ENCODE measurements around the gene PIEZO1. TPM values are rescaled to one million over a fixed set of nuclear protein-coding genes. Genes with fewer than 3 reads are reported as not detected.

Gene PIEZO1
- total and polyA plus RNA-seq, 2 donors (not counting 3 experiments of a cell fraction or from before 2014, with no cell fraction given) = 298 to 322 TPM

DNA sequence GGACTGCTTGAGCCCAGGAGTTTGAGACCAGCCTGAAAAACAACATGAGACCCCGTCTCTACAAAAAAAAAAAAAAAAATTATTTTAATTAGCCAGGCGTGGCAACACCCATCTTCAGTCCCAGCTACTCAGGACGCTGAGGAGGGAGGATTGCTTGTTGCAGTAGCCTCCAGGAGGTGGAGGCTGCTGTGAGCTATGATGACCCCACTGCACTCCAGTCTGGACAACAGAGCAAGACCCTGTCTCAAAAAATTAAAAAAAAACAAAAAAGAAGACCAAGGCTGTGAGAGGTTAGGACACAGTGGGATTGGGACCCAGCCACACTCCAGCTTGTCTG is 97.4 kb downstream of the PIEZO1 start:
- no TSS peak for BruUV-seq (replicated peaks)
- no peak overlapping the region for H3K4me3 ChIP-seq (replicated peaks in 1 of 3; ENCODE audit: insufficient read depth in 1 of 3, low read depth in 1 of 3, low read length in 3 of 3)
- no peaks in the 10 kb centered on the region for H3K9me1 ChIP-seq (replicated peaks; ENCODE audit: control insufficient read depth, extremely low read depth, insufficient read depth, low read length)
- H3K36me3 ChIP-seq (ENCODE audit: control insufficient read depth in 2 of 2, extremely low read depth in 1 of 2, insufficient read depth in 2 of 2, low read length in 2 of 2) = no peaks in the 10 kb centered on the region
- H4K20me1 ChIP-seq (replicated peaks; ENCODE audit: control insufficient read depth, extremely low read depth, insufficient read depth, low read length) = no peaks in the 10 kb centered on the region
- ChIA-PET CTCF (interaction anchor here (0.7 to 1.3 kb wide), 5 partner anchors 13 to 170 kb away, joined by 3 to 4 read pairs (median 3); partner anchors contain the start of gene TRAPPC2L), POLR2A (no interaction called here)
- FAIRE-seq (no peak), DNase-seq (ENCODE audit: low read depth, low spot score) (no peak)
- dilution Hi-C loops (cut with MboI; ENCODE audit: extremely low pct_ligation_motif_present, low sequenced_read_pairs) = no loop called here
- H3K9ac ChIP-seq (replicated peaks; ENCODE audit: extremely low read depth, insufficient read depth, low read length) = no peak overlapping the region
- no peaks in the 10 kb centered on the region for H3K9me3 ChIP-seq (replicated peaks; ENCODE audit: control insufficient read depth, insufficient read depth, low read length)
- TF ChIP-seq EZH2 (IDR thresholded peaks at IDR 0.05; ENCODE audit: borderline replicate concordance, low read depth, low read length, severe bottlenecking) (no peak), GATA2 (IDR thresholded peaks at IDR 0.05; ENCODE audit: insufficient read depth, insufficient read length, low read depth, low read length) (no peak)
- TF ChIP-seq, protein P1, sequence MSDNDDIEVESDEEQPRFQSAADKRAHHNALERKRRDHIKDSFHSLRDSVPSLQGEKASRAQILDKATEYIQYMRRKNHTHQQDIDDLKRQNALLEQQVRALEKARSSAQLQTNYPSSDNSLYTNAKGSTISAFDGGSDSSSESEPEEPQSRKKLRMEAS (IDR thresholded peaks at IDR 0.05; ENCODE audit: insufficient read depth, insufficient read length) = no peak
- no peak overlapping the region for H3K27ac ChIP-seq (ENCODE audit: insufficient read depth, low read depth, low read length)
- H3K79me2 ChIP-seq (ENCODE audit: control insufficient read depth, insufficient read depth, low read length) = no peaks in the 10 kb centered on the region
- no peak overlapping the region for H2AFZ ChIP-seq (ENCODE audit: low read depth, low read length)
- no peaks in the 10 kb centered on the region for H3K4me1 ChIP-seq (ENCODE audit: control insufficient read depth, extremely low read depth, insufficient read depth, low read length)
- intact Hi-C loops (cut with micrococcal nuclease) = loop anchor here (2.0 kb wide), 1 partner anchor 25 kb away; the partner anchor contains the start of gene MVD
- H3K4me2 ChIP-seq (ENCODE audit: insufficient read depth, low read length) = no peak overlapping the region
- peaks cover 0 to 2% of the 10 kb centered on the region in 2 experiments for H3K27me3 ChIP-seq (ENCODE audit: control insufficient read depth in 2 of 2, insufficient read depth in 2 of 2, low read length in 2 of 2)

DNA sequence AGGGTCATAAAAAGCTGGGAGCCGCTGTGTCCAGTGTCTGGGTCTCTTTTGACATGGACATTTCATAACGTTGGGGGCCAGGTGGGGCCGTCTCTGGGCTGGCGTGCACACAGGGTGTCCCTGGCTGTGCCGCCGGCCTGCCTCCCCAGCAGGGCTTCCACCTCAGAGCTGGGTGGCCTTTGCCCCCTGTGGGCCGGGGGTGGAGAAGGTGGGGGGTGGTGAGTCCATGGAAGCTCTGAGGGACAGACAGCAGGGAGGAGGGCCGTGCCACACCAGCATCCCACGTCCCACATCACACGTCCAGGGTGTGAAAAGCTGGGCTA is 97.8 kb downstream of the PIEZO1 start:
- POLR2A ChIA-PET = no interaction called here
- Histone ChIP-seq H4K20me1 (replicated peaks; ENCODE audit: control insufficient read depth, extremely low read depth, insufficient read depth, low read length) (no peaks in the 10 kb centered on the region), H3K4me1 (ENCODE audit: control insufficient read depth, extremely low read depth, insufficient read depth, low read length) (no peaks in the 10 kb centered on the region), H3K9ac (replicated peaks; ENCODE audit: extremely low read depth, insufficient read depth, low read length) (no peak overlapping the region), H3K27me3 (ENCODE audit: control insufficient read depth in 2 of 2, insufficient read depth in 2 of 2, low read length in 2 of 2) (peaks cover 0 to 2% of the 10 kb centered on the region in 2 experiments), H2AFZ (ENCODE audit: low read depth, low read length) (no peak overlapping the region), H3K9me1 (replicated peaks; ENCODE audit: control insufficient read depth, extremely low read depth, insufficient read depth, low read length) (no peaks in the 10 kb centered on the region), H3K9me3 (replicated peaks; ENCODE audit: control insufficient read depth, insufficient read depth, low read length) (no peaks in the 10 kb centered on the region), H3K4me2 (ENCODE audit: insufficient read depth, low read length) (no peak overlapping the region), H3K79me2 (ENCODE audit: control insufficient read depth, insufficient read depth, low read length) (no peaks in the 10 kb centered on the region), H3K27ac (ENCODE audit: insufficient read depth, low read depth, low read length) (no peak overlapping the region), H3K36me3 (ENCODE audit: control insufficient read depth in 2 of 2, extremely low read depth in 1 of 2, insufficient read depth in 2 of 2, low read length in 2 of 2) (no peaks in the 10 kb centered on the region), H3K4me3 (replicated peaks in 1 of 3; ENCODE audit: insufficient read depth in 1 of 3, low read depth in 1 of 3, low read length in 3 of 3) (no peak overlapping the region)
- dilution Hi-C loops (cut with MboI; ENCODE audit: extremely low pct_ligation_motif_present, low sequenced_read_pairs) (no loop called here), intact Hi-C loops (cut with micrococcal nuclease) (loop anchor here (2.0 kb wide), 1 partner anchor 24 kb away; the partner anchor contains the start of gene MVD)
- TF ChIP-seq GATA2 (IDR thresholded peaks at IDR 0.05; ENCODE audit: insufficient read depth, insufficient read length, low read depth, low read length) (no peak), MYC (IDR thresholded peaks at IDR 0.05; ENCODE audit: low read depth, low read length) (no peak), POLR2A (IDR thresholded peaks at IDR 0.05; ENCODE audit: low read depth, low read length) (no peak), POLR2AphosphoS5 (IDR thresholded peaks at IDR 0.05; ENCODE audit: insufficient read depth, low read depth, low read length) (no peak), JUN (IDR thresholded peaks at IDR 0.05; ENCODE audit: borderline replicate concordance, insufficient read depth, insufficient read length, low read depth) (no peak), EZH2 (IDR thresholded peaks at IDR 0.05; ENCODE audit: borderline replicate concordance, low read depth, low read length, severe bottlenecking) (no peak), FOS (IDR thresholded peaks at IDR 0.05; ENCODE audit: borderline replicate concordance, insufficient read depth, low read length) (no peak)
- TF ChIP-seq, protein P1 (IDR thresholded peaks at IDR 0.05; ENCODE audit: insufficient read depth, insufficient read length) = no peak
- TF ChIP-seq, protein P2, sequence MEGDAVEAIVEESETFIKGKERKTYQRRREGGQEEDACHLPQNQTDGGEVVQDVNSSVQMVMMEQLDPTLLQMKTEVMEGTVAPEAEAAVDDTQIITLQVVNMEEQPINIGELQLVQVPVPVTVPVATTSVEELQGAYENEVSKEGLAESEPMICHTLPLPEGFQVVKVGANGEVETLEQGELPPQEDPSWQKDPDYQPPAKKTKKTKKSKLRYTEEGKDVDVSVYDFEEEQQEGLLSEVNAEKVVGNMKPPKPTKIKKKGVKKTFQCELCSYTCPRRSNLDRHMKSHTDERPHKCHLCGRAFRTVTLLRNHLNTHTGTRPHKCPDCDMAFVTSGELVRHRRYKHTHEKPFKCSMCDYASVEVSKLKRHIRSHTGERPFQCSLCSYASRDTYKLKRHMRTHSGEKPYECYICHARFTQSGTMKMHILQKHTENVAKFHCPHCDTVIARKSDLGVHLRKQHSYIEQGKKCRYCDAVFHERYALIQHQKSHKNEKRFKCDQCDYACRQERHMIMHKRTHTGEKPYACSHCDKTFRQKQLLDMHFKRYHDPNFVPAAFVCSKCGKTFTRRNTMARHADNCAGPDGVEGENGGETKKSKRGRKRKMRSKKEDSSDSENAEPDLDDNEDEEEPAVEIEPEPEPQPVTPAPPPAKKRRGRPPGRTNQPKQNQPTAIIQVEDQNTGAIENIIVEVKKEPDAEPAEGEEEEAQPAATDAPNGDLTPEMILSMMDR (IDR thresholded peaks at IDR 0.05; ENCODE audit: extremely low read depth in 1 of 2, insufficient read depth in 1 of 2, low read depth in 1 of 2, low read length in 2 of 2) = no peak
- DNase-seq (ENCODE audit: low read depth, low spot score) = no peak
- no TSS peak for BruUV-seq (replicated peaks)
- no peak for FAIRE-seq
- CTCF ChIA-PET = interaction anchor here (0.7 to 1.3 kb wide), 5 partner anchors 13 to 170 kb away, joined by 3 to 4 read pairs (median 3); partner anchors contain the start of gene TRAPPC2L
